HG03342 (cell line): ENCODE data around the gene BFSP2.

Source experiments
- ATAC-seq: cut with Tn5 transposase; IDR thresholded peaks from one replicate; pipeline ENCODE4 v1.9.1; 2021; ENCODE audit warnings: mild to moderate bottlenecking, moderate library complexity; ENCODE audit not compliant: unreplicated experiment

Gene BFSP2, protein sequence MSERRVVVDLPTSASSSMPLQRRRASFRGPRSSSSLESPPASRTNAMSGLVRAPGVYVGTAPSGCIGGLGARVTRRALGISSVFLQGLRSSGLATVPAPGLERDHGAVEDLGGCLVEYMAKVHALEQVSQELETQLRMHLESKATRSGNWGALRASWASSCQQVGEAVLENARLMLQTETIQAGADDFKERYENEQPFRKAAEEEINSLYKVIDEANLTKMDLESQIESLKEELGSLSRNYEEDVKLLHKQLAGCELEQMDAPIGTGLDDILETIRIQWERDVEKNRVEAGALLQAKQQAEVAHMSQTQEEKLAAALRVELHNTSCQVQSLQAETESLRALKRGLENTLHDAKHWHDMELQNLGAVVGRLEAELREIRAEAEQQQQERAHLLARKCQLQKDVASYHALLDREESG

DNA sequence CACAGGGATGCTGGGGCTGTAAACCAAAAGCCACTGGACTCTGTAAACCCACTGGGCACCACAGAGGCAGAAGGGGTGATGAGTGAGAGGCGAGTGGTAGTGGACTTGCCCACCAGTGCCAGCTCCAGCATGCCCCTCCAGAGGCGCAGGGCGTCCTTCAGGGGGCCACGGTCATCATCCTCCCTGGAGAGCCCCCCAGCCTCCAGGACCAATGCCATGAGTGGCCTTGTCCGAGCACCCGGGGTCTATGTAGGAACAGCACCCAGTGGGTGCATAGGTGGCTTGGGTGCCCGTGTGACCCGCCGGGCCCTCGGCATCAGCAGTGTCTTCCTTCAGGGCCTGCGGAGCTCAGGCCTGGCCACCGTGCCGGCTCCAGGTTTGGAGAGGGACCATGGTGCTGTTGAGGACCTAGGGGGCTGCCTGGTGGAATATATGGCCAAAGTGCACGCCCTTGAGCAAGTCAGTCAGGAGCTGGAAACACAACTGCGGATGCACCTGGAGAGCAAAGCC lies at the start of gene BFSP2:
Gene BFSP2, plus strand, starts transcription at position 51 of the 510 bp plus-strand sequence. Its CDS starts 28 bp downstream, at position 79.
- no peak for ATAC-seq

GRCh38 chr3:133354721-133355120 lies 45.1 kb upstream of the BFSP2 start:
- ATAC-seq: no peak

GRCh38 chr3:133360476-133360875 lies 39.4 kb upstream of the BFSP2 start:
- no peak for ATAC-seq

GRCh38 chr3:133361011-133361410 lies 38.8 kb upstream of the BFSP2 start:
- ATAC-seq: no peak

- no peak for ATAC-seq
These were observed 38.4 kb upstream of the BFSP2 start for GRCh38 chr3:133361435-133361834.

DNA sequence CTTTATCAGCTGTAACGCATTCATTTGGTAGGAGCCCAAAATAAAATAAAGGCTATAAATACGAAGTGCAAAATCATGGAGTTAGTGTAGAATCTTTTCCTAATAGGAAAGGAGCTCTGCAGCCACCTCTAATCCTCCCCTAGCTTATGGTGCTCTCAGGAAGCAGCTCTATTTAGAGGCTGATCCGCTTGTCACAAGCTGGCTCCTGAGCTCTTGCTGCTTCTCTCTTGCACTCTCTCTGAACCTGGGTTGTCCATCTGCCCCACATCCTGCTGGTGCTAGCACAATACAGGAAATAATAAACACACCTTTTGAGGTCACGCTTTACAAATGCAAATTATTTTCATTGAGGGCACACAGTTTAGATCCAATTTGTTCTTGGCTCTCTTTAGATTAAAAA lies 37.3 kb upstream of the BFSP2 start:
- no peak for ATAC-seq

DNA sequence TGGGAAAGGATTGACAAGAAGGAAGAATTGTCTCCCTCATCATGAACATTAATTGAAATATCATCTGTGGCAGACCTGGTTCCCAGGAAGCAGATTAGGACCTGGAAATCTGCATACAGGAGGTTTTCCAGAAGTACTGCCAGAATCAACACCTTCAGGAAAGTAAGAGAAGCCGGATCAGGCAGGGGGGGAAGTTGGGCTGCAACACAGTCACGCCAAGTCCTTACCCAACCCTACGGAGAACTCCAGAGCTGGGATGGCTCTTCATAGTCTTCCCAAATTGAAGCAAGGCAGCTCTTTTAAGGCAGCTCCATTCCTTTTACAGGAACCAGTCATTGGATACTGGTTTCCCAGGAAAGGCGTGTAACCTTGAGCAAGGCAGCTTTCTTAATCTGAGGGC lies 35.2 kb upstream of the BFSP2 start:
- no peak for ATAC-seq

GRCh38 chr3:133366921-133367320 lies 32.9 kb upstream of the BFSP2 start:
- no peak for ATAC-seq

DNA sequence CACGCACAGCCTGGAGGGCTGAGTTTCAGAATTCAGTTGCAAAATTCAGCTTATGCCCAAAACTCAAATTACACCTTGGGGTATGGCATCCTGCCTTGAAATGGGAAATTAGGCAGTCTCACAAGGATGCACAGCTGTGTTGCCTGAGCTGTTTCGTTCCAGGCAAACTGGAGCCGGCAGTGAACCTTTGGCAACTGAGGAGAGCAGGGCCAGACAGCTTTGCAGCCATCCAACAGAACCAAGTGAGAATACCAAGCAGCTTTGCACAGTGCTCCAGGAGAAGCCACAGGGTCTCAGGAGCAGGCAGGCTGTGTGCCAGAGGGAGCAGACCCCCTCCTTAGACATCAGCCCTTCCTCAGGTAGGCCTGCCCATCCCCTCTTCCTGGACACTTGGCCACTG lies 32.5 kb upstream of the BFSP2 start:
- no peak for ATAC-seq

- ATAC-seq: no peak
These were observed 31.9 kb upstream of the BFSP2 start for GRCh38 chr3:133367956-133368355.

- ATAC-seq: no peak
These were observed 31.3 kb upstream of the BFSP2 start for GRCh38 chr3:133368371-133369067.

- no peak for ATAC-seq
These were observed 30.8 kb upstream of the BFSP2 start for GRCh38 chr3:133369068-133369440.

DNA sequence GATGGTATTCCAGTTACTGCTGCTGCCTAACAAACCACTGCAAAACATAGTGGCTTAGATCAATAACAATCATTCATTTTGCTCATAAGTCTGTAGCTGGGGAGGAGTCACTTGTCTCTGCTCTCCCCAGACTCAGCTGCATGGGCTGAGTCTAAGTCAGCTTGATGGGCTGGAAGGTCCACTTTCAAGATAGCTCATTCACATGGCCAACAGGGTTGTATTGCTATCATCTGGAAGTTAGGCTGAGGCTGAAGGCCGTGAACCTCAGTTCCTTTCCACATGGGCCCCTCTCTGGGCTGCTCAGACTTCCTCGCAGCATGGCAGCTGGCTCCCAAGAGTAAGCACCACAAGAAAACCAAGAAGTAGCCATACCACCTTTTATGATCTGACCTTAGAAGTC lies 28.7 kb upstream of the BFSP2 start:
- no peak for ATAC-seq

DNA sequence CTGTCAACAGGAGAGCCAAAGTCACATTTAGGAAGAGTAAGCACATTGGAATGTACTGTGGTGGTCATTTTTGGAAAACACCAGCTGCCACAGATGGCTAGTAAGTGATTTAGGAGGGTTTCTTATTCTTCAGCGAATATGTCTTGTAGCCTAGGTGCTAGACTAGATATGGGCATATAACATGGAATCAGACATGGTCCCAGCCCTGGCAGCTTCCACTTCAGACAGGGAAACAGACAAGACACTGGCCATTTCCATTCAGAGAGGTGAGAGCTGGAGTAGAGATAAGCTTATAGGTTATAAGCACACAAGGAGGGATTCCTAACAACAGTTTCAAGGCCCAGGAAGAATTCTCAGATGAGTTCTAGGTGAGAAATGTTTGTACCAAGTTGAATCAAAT lies 28.2 kb upstream of the BFSP2 start:
- no peak for ATAC-seq

DNA sequence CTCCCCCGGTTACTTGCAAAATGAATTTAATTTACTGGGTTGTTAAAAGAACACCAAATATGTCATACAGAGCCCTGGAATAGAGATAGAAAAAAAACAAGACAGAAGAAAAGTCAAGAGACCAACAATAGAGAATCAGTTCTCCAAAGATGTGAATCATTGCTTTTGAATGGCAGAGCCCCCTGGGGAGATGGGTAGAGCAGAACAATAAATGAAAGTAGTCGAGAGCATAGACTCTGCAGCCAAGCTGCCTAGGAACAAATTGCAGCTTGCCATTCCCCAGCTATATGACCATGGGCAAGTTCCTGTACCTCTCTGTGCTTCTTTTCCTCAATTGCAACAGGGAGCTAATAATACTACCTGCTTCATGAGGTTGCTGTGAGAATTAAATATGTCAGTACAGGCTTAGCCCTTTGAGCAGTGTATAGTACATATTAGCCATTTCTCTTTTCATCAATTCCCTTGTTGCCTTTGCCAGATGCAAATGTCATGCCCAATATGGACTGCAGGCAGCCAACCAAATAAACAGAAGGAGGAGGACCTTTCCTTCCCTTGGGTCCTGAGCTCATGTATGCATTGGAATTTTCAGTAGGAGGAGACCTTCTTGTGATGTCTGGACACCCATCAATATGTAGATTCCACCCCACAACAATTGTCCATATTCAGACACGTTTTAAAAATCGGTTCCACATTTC lies 25.0 kb upstream of the BFSP2 start:
- ATAC-seq: no peak

- ATAC-seq: no peak
These were observed 24.5 kb upstream of the BFSP2 start for GRCh38 chr3:133375403-133375745.

GRCh38 chr3:133376810-133377209 lies 23.0 kb upstream of the BFSP2 start:
- no peak for ATAC-seq

DNA sequence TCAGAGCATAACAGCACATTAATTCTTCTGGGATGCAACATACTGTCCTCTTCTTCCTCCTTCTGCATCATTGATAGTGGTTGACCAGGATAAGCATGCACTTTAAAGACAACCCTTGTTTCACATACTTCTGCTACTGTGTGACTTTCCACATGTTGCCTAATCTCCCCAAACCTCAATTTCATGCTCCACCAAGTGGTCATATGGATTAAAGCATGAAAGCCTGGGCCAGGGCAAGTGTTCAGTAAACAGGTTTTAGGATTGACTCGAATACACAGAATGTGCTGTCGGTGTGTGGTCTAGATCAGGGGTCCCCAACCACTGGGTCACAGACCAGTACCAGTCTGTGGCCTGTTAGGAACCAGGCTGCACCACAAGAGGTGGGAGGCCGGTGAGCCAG lies 22.5 kb upstream of the BFSP2 start:
- ATAC-seq: no peak

- no peak for ATAC-seq
These were observed 19.9 kb upstream of the BFSP2 start for GRCh38 chr3:133379926-133380325.

DNA sequence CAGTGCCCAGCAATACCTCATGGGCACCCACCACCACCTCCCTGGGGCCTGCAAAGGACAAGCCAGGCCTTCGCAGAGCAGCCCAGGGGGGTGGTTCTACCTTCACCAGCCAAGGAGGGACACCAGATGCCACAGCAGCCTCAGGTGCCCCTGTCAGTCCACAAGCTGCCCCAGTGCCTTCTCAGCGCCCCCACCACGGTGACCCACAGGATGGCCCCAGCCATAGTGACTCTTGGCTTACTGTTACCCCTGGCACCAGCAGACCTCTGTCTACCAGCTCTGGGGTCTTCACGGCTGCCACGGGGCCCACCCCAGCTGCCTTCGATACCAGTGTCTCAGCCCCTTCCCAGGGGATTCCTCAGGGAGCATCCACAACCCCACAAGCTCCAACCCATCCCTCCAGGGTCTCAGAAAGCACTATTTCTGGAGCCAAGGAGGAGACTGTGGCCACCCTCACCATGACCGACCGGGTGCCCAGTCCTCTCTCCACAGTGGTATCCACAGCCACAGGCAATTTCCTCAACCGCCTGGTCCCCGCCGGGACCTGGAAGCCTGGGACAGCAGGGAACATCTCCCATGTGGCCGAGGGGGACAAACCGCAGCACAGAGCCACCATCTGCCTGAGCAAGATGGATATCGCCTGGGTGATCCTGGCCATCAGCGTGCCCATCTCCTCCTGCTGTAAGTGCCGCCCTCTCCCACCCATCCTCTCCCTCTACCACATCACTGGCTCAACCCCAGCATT lies 19.2 kb upstream of the BFSP2 start:
- no peak for ATAC-seq
